Activated effector memory CD4-positive, alpha-beta T cell treated with anti-CD3 and anti-CD28 coated beads, Interleukin-2, amount 50 U/mL, for 16 hours (primary cell): ENCODE data around the gene TMTC1.

Experiments used
- DNase-seq: peaks from one replicate; pipeline ENCODE4 v3.0.0-alpha.2; 2020

The TMTC1 gene

GRCh38 chr12:29778531-29778930 is 5.2 kb downstream of the TMTC1 start:
- no peak for DNase-seq

- DNase-seq = no peak
Measured at GRCh38 chr12:29773076-29773475, 10.7 kb downstream of the TMTC1 start.

GRCh38 chr12:29771786-29772185 is 12.0 kb downstream of the TMTC1 start:
- DNase-seq = no peak

- DNase-seq = no peak
Measured at GRCh38 chr12:29771165-29771564, 12.6 kb downstream of the TMTC1 start.

DNA sequence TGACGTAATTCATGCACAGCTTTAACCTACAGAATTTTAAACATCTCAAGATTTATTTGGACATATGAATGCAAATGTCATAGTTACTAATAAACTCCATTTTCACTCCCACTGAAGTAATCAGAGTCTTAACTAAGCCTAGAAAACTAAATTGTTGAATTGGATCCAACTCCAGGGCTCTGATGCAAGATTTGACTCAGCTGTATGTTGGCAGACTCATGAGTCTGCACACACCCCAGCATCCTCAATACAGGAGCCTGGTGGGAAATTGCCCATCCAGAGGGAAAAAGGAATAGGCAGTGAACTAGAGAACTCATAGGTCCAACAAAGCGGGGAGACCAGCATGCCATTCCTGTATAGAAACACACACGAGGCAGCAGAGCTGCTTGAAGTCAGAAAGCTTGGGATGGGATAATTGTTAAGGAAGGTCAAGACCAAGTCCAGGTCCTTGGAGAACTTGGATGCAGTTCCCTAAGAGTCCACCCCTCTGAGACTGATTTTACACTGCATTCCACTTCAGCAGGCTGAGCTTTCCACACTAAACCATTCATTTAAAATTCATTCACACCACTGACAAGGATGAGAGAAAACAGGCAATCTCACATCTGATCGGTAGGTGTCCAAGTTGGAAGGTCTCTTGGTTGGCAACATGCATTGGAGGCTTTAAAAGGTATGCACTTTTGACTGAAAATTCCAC is 14.4 kb downstream of the TMTC1 start:
- DNase-seq = no peak

GRCh38 chr12:29768372-29768771 is 15.4 kb downstream of the TMTC1 start:
- no peak for DNase-seq

- no peak for DNase-seq
Measured at GRCh38 chr12:29763301-29763683, 20.4 kb downstream of the TMTC1 start.

- no peak for DNase-seq
Measured at GRCh38 chr12:29762637-29763300, 21.0 kb downstream of the TMTC1 start.

- no peak for DNase-seq
Measured at GRCh38 chr12:29759950-29760349, 23.8 kb downstream of the TMTC1 start.

GRCh38 chr12:29756741-29757390 is 26.9 kb downstream of the TMTC1 start:
- DNase-seq = no peak

GRCh38 chr12:29754235-29755189 is 29.2 kb downstream of the TMTC1 start:
- no peak for DNase-seq

GRCh38 chr12:29752121-29752520 is 31.6 kb downstream of the TMTC1 start:
- no peak for DNase-seq

DNA sequence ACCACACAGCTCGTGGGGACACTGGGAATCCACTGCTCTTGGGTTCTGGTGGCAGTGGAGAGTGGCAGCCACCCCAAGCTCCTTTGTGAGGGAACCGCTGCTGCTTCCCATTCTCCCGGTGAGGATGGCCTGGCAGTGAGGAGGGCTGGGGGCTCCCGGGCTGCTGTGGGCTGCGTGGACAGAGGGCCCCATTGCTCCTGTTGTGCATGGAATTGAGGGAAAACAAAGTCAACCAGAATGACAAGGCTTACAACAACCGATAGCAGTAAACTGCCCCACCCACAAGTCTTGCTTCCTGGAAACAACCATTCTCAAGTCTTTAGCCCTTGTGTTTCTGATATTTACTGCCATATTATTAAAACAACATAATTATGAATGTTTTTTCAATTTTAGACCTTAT is 32.1 kb downstream of the TMTC1 start:
- DNase-seq = no peak

- no peak for DNase-seq
Measured at GRCh38 chr12:29750928-29751220, 32.9 kb downstream of the TMTC1 start.

GRCh38 chr12:29750131-29750927 is 33.4 kb downstream of the TMTC1 start:
- DNase-seq = no peak

GRCh38 chr12:29744365-29744764 is 39.4 kb downstream of the TMTC1 start:
- DNase-seq = no peak

- DNase-seq = no peak
Measured at GRCh38 chr12:29743801-29744200, 39.9 kb downstream of the TMTC1 start.

- no peak for DNase-seq
Measured at GRCh38 chr12:29743077-29743476, 40.7 kb downstream of the TMTC1 start.

DNA sequence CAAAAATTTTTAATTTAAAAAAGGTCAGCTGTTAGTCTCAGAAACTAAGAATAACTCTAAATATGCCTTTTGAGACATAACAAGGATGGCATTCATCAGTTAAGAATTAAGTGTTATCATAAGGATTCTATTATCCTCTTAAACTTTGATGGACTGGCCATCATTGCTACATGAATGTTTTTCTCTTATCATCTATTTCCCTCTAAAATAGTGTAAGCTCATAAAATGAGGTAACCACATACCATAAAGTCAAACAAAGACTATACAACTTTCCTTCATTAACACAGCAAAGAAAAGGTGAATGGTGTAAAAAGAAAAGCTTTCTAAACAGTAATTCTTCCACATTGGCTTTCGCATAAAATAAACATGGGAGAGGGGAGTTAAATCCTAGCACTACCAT is 41.1 kb downstream of the TMTC1 start:
- no peak for DNase-seq

DNA sequence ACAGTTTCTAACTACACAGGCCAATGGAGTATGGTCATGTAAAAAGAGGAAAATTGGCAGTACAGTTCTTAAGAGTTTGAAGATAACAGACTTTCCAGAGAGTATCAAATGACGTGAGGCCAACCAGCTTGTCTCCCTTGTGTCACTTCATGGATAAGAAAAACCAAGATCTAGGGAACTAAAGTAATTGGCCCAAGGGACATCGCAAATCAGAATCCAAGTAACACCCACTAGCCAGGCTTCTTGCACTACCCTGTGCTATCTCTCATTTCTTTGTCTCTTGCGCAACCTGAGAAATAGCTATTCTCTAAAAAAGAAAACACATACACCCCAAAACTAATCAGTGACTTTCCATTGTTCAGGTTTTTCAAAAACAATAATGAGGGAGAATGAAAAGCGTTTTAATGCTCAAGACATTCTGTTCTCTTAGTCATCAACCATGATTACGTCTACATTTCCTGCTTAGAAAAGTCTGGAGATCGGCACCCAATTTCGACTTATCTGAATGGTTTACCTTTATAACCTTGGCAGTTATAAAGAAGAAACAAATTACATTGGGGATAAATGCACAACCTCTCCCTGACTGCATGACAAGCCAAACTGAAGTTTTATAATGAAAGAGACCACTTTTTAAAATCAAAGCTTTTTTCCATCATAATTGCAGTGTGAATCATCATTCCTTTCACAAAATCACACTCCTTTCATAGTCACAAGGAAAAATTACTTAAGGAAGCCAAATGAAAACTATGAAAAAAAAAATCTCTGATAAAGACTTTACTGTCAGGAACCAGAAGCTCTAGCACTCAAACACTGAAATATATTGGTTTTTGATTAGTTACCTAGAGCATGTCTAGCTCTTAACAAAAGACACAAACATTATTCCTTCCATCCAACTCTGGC is 42.1 kb downstream of the TMTC1 start:
- no peak for DNase-seq

DNA sequence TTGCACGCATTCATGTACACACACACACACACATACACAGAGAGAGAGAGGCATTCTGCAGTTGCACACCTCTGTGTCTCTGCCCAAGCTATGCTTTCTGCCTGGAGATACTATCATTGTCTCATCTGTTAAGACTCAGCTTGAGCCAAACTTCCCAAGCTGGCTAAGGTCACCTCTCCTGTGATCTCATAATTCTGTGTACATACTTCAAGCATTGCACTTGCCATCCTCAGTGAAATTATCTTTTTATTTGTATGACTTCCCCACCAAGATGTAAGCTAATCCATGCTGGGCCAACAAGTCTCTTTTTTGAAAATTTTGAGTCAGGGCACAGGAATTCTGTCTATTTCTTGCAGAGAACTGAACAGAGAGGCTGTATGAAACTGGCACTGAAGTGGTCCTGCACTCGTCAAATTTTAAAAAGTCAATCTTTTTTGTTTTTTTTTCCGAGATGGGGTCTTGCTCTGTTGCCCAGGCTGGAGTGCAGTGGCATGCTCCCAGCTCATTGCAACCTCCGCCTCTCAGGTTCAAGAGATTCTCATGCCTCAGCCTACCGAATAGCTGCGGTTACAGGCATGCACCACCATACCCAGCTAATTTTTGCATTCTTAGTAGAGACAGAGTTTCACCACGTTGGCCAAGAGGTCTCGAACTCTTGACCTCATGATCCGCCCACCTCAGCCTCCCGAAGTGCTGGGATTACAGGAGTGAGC is 44.3 kb downstream of the TMTC1 start:
- no peak for DNase-seq
